GM18498 (cell line): Measurements from ENCODE around the gene FBXO31.
A peak's percentile ranks its signal among the peaks of the same experiment; 100 is the strongest.

ENCODE experiments used
- ATAC-seq: cut with Tn5 transposase; IDR thresholded peaks from one replicate; pipeline ENCODE4 v1.9.1; 2021; ENCODE audit warnings: mild to moderate bottlenecking, moderate library complexity; ENCODE audit not compliant: unreplicated experiment

FBXO31 gene

GRCh38 chr16:87383505-87384161 is at the start of gene FBXO31:
Gene FBXO31, minus strand, starts transcription at chr16:87383776. Its CDS starts 32 bp downstream, at chr16:87383744.
- ATAC-seq: peak; percentile 54

- no peak for ATAC-seq
Measured at GRCh38 chr16:87432330-87432915, 48.8 kb upstream of the FBXO31 start.

GRCh38 chr16:87431926-87432325 is 48.4 kb upstream of the FBXO31 start:
- no peak for ATAC-seq

GRCh38 chr16:87426423-87427215 is 43.0 kb upstream of the FBXO31 start:
- no peak for ATAC-seq

GRCh38 chr16:87425941-87426340 is 42.4 kb upstream of the FBXO31 start:
- ATAC-seq: no peak

GRCh38 chr16:87424266-87424665 is 40.7 kb upstream of the FBXO31 start:
- no peak for ATAC-seq

GRCh38 chr16:87423429-87423828 is 39.9 kb upstream of the FBXO31 start:
- ATAC-seq: no peak

GRCh38 chr16:87422106-87422505 is 38.5 kb upstream of the FBXO31 start:
- no peak for ATAC-seq

- no peak for ATAC-seq
Measured at GRCh38 chr16:87421003-87421912, 37.7 kb upstream of the FBXO31 start.

- ATAC-seq: no peak
Measured at GRCh38 chr16:87420026-87421002, 36.7 kb upstream of the FBXO31 start.

- no peak for ATAC-seq
Measured at GRCh38 chr16:87418644-87419043, 35.1 kb upstream of the FBXO31 start.

- no peak for ATAC-seq
Measured at GRCh38 chr16:87418216-87418615, 34.6 kb upstream of the FBXO31 start.

GRCh38 chr16:87417528-87417910 is 33.9 kb upstream of the FBXO31 start:
- ATAC-seq: no peak

- no peak for ATAC-seq
Measured at GRCh38 chr16:87416826-87417527, 33.4 kb upstream of the FBXO31 start.

- ATAC-seq: no peak
Measured at GRCh38 chr16:87415441-87415840, 31.9 kb upstream of the FBXO31 start.

GRCh38 chr16:87414251-87414680 is 30.7 kb upstream of the FBXO31 start:
- no peak for ATAC-seq

- ATAC-seq: no peak
Measured at GRCh38 chr16:87412996-87413421, 29.4 kb upstream of the FBXO31 start.

- ATAC-seq: no peak
Measured at GRCh38 chr16:87412371-87412995, 28.9 kb upstream of the FBXO31 start.
